GM19438 (cell line): ENCODE data around the gene TMPRSS2.
"Not testable (repeated sequence)": the region's sequence is repeated elsewhere in the genome, so short reads cannot be mapped to it uniquely, and the experiment has no call there.

ENCODE experiments used
- ATAC-seq: cut with Tn5 transposase; IDR thresholded peaks from one replicate; pipeline ENCODE4 v1.9.1; 2021; ENCODE audit warnings: low read depth; ENCODE audit not compliant: unreplicated experiment

The TMPRSS2 gene

GRCh38 chr21:41429305-41429704, 78.7 kb downstream of the TMPRSS2 start:
- no peak for ATAC-seq

GRCh38 chr21:41428847-41429246, 79.1 kb downstream of the TMPRSS2 start:
- ATAC-seq: no peak

GRCh38 chr21:41428311-41428710, 79.6 kb downstream of the TMPRSS2 start:
- no peak for ATAC-seq

GRCh38 chr21:41427556-41427955, 80.4 kb downstream of the TMPRSS2 start:
- no peak for ATAC-seq

- ATAC-seq: no peak
These were observed 81.1 kb downstream of the TMPRSS2 start for GRCh38 chr21:41426676-41427404.

- ATAC-seq: peak; percentile 69
These were observed 81.8 kb downstream of the TMPRSS2 start, which contains the start of gene MX1 for GRCh38 chr21:41425954-41426675. Gene MX1 (plus strand): TSS chr21:41426239. CDS start chr21:41432071, 5,832 bp downstream.

GRCh38 chr21:41425588-41425953, 82.4 kb downstream of the TMPRSS2 start:
- no peak for ATAC-seq

- ATAC-seq: not testable (repeated sequence)
These were observed 84.7 kb downstream of the TMPRSS2 start for GRCh38 chr21:41423305-41423636.

GRCh38 chr21:41422546-41423304, 85.2 kb downstream of the TMPRSS2 start:
- no peak for ATAC-seq

GRCh38 chr21:41420998-41421397, 87.0 kb downstream of the TMPRSS2 start:
- ATAC-seq: not testable (repeated sequence)

GRCh38 chr21:41419921-41420862, 87.8 kb downstream of the TMPRSS2 start:
- ATAC-seq: peak; percentile 57

GRCh38 chr21:41418956-41419680, 88.8 kb downstream of the TMPRSS2 start:
- no peak for ATAC-seq

- ATAC-seq: no peak
These were observed 89.6 kb downstream of the TMPRSS2 start for GRCh38 chr21:41418393-41418792.

GRCh38 chr21:41417505-41417904, 90.5 kb downstream of the TMPRSS2 start:
- ATAC-seq: not testable (repeated sequence)
